Upper lobe of left lung (tissue), 6 donors: Measurements from ENCODE around the gene EXOSC1. TPM values are rescaled to one million over a fixed set of nuclear protein-coding genes. Genes with fewer than 3 reads are reported as not detected.
A peak's percentile ranks its signal among the peaks of the same experiment; 100 is the strongest.

Experiments
- ATAC-seq, 2 donors: fragments of 200-7000 bp; cut with Tn5 transposase; one replicate each; pipeline ENCODE4 v1.9.1; 2022; ENCODE audit warnings: mild to moderate bottlenecking in 2 of 2, moderate library complexity in 2 of 2; ENCODE audit not compliant: low FRiP score in 2 of 2
- DNase-seq, 2 donors: peaks; one replicate each; pipeline ENCODE4 v3.0.0-alpha.2; 2019 to 2020
- H3K27ac ChIP-seq, 4 donors: fragments of 200-600 bp; sonication (generic); one replicate each; pipeline ENCODE4 v1.5.1; 2016 to 2019
- H3K27me3 ChIP-seq, 4 donors: fragments of 200-600 bp; sonication (generic); one replicate each; pipeline ENCODE4 v1.5.1; 2017 to 2019
- H3K36me3 ChIP-seq, 4 donors: fragments of 200-600 bp; sonication (generic); one replicate each; pipeline ENCODE4 v1.5.1; 2016 to 2019
- H3K4me1 ChIP-seq, 4 donors: fragments of 200-600 bp; sonication (generic); one replicate each; pipeline ENCODE4 v1.5.1; 2018 to 2019
- H3K4me3 ChIP-seq, 4 donors: fragments of 200-600 bp; sonication (generic); one replicate each; pipeline ENCODE4 v1.5.1; 2017 to 2019; ENCODE audit warnings: mild to moderate bottlenecking in 2 of 4, moderate library complexity in 1 of 4
- H3K9me3 ChIP-seq, 4 donors: fragments of 200-600 bp; sonication (generic); one replicate each; pipeline ENCODE4 v1.5.1; 2018 to 2019
- CTCF ChIP-seq, 6 experiments: fragments of 450-650 bp in 4 of 6; fragments of 200-600 bp in 2 of 6; sonication (generic) in 2 of 6; IDR thresholded peaks; one replicate each; pipeline ENCODE4 v1.5.1; 2016 to 2019; ENCODE audit warnings: antibody characterized with exemption in 6 of 6
- EP300 ChIP-seq, 4 donors: sonication (generic); formaldehyde crosslinking; IDR thresholded peaks; one replicate each; pipeline ENCODE4 v1.5.1; 2017; ENCODE audit warnings: antibody characterized with exemption in 4 of 4, control low read depth in 2 of 4
- POLR2A ChIP-seq, 4 donors: fragments of 450-650 bp; IDR thresholded peaks; one replicate each; pipeline ENCODE4 v1.5.1; 2016 to 2017; ENCODE audit warnings: antibody characterized with exemption in 4 of 4, mild to moderate bottlenecking in 2 of 4
- POLR2AphosphoS5 ChIP-seq, 2 donors: sonication (generic); formaldehyde crosslinking; IDR thresholded peaks; one replicate each; pipeline ENCODE4 v1.5.1; 2017; ENCODE audit warnings: antibody characterized with exemption in 2 of 2
- WGBS, 2 donors: methylation state at CpG; one replicate each; pipeline ENCODE4 v1.1.5; 2017 to 2018; 5-methylcytosine and 5-hydroxymethylcytosine counted together
- total RNA-seq, 6 donors: library from RNA; depleted of rRNA in 4 of 6; stranded (reverse); fragments of >200 nt in 4 of 6; gene quantifications; one replicate each; pipeline versions ENCODE4 v1.1.0 to v1.2.1, GENCODE V29; 2016 to 2021
- donor health status: DM: no; HTN: no; CAD: no; lungs with moderate emphysema.
- donor health status: DM: no; HTN: yes; CAD: no; lungs with severe emphysema.

EXOSC1 gene
- total RNA-seq, 6 donors from 2014 or later = 19.5 to 30.4 (median 28.1) TPM

GRCh38 chr10:97412891-97413304 lies 32.9 kb downstream of the EXOSC1 start:
- peak overlapping the region in 2 of 4 donors; percentile 15 to 16 for H3K27ac ChIP-seq
- peak in 1 of 2 donors; percentile 19 for ATAC-seq
- TF ChIP-seq CTCF (IDR thresholded peaks at IDR 0.05) = no peak
- no peak for TF ChIP-seq EP300 (IDR thresholded peaks at IDR 0.05)
- TF ChIP-seq POLR2A (IDR thresholded peaks at IDR 0.05) = no peak
- no peak for TF ChIP-seq POLR2AphosphoS5 (IDR thresholded peaks at IDR 0.05)

GRCh38 chr10:97411406-97411805 lies 34.4 kb downstream of the EXOSC1 start:
- DNase-seq (no peak), ATAC-seq (no peak)
- Histone ChIP-seq H3K4me3 (no peak overlapping the region), H3K9me3 (no peaks in the 10 kb centered on the region), H3K27ac (no peak overlapping the region), H3K27me3 (no peaks in the 10 kb centered on the region), H3K4me1 (peaks cover 9 to 29% (median 16%) of the 10 kb centered on the region in 4 donors), H3K36me3 (no peaks in the 10 kb centered on the region)
- 71 to 78% methylated on average over 4 of the region's 4 CpGs for WGBS, 2 donors
- TF ChIP-seq EP300 (IDR thresholded peaks at IDR 0.05) (no peak), POLR2A (IDR thresholded peaks at IDR 0.05) (no peak), CTCF (IDR thresholded peaks at IDR 0.05) (no peak), POLR2AphosphoS5 (IDR thresholded peaks at IDR 0.05) (no peak)

More at GRCh38 chr10:97412891-97413304, 32.9 kb downstream of the EXOSC1 start:
- H3K27me3 ChIP-seq = no peaks in the 10 kb centered on the region
- H3K36me3 ChIP-seq = no peaks in the 10 kb centered on the region
- H3K9me3 ChIP-seq = no peaks in the 10 kb centered on the region
- DNase-seq = no peak
- H3K4me3 ChIP-seq = no peak overlapping the region
- 77 to 89% methylated on average over 10 of the region's 10 CpGs for WGBS, 2 donors
- H3K4me1 ChIP-seq = peaks cover 0 to 14% (median 6%) of the 10 kb centered on the region in 4 donors

- no peaks in the 10 kb centered on the region for H3K9me3 ChIP-seq
- ATAC-seq (peak in 1 of 2 donors; percentile 32), DNase-seq (peak in 1 of 2 donors; percentile 73)
- peaks cover 9 to 24% (median 13%) of the 10 kb centered on the region in 4 donors for H3K4me1 ChIP-seq
- H3K27ac ChIP-seq = peak overlapping the region; percentile 62 to 83 (median 72)
- TF ChIP-seq POLR2A (IDR thresholded peaks at IDR 0.05) (peak in 1 of 4 donors; percentile 9), POLR2AphosphoS5 (IDR thresholded peaks at IDR 0.05) (peak in 1 of 2 donors; percentile 6), CTCF (IDR thresholded peaks at IDR 0.05) (no peak), EP300 (IDR thresholded peaks at IDR 0.05) (no peak)
- no peaks in the 10 kb centered on the region for H3K36me3 ChIP-seq
- no peaks in the 10 kb centered on the region for H3K27me3 ChIP-seq
- H3K4me3 ChIP-seq = no peak overlapping the region
- 45 to 56% methylated on average over 7 to 10 of the region's 10 CpGs for WGBS, 2 donors
Observed at GRCh38 chr10:97408496-97408992, 37.3 kb downstream of the EXOSC1 start.

- Histone ChIP-seq H3K4me1 (peaks cover 9 to 24% (median 13%) of the 10 kb centered on the region in 4 donors), H3K9me3 (no peaks in the 10 kb centered on the region), H3K36me3 (no peaks in the 10 kb centered on the region), H3K27me3 (no peaks in the 10 kb centered on the region), H3K4me3 (no peak overlapping the region), H3K27ac (peak overlapping the region; percentile 62 to 83 (median 72))
- WGBS, 2 donors = 80% methylated on average over 2 of the region's 2 CpGs
- no peak for TF ChIP-seq POLR2AphosphoS5 (IDR thresholded peaks at IDR 0.05)
- TF ChIP-seq POLR2A (IDR thresholded peaks at IDR 0.05) = no peak
- no peak for TF ChIP-seq CTCF (IDR thresholded peaks at IDR 0.05)
- no peak for TF ChIP-seq EP300 (IDR thresholded peaks at IDR 0.05)
- DNase-seq = no peak
- ATAC-seq = no peak
Observed at GRCh38 chr10:97407952-97408248, 37.9 kb downstream of the EXOSC1 start.
